Measurements from ENCODE around the gene CDH13.

The CDH13 gene

GRCh38 chr16:83298541-83298940 is 671.8 kb downstream of the CDH13 start:
- H3K4me3 ChIP-seq (ENCODE audit: low read length) = no peak overlapping the region
- H4K8ac ChIP-seq (ENCODE audit: low read depth, low read length) = no peak overlapping the region
- H3K4me2 ChIP-seq (ENCODE audit: low read length) = no peak overlapping the region

GRCh38 chr16:83300326-83300725 is 673.6 kb downstream of the CDH13 start:
- no CpG with 5 or more reads among the region's 3 CpGs for WGBS (ENCODE audit: extremely low coverage, insufficient coverage, low lambda C conversion rate)

More at GRCh38 chr16:83298541-83298940, 671.8 kb downstream of the CDH13 start:
- no peaks in the 10 kb centered on the region for H3K79me2 ChIP-seq (ENCODE audit: control insufficient read depth, insufficient read depth, low read length)
- no peak overlapping the region for H3K18ac ChIP-seq (ENCODE audit: low read length)
- no peak for DNase-seq
- H2BK120ac ChIP-seq (ENCODE audit: low read depth, low read length) = no peak overlapping the region
- H3K27ac ChIP-seq (ENCODE audit: low read depth, low read length) = no peak overlapping the region
- no peak overlapping the region for H2BK15ac ChIP-seq (replicated peaks; ENCODE audit: low read depth)
- no peaks in the 10 kb centered on the region for H3K27me3 ChIP-seq (ENCODE audit: insufficient read depth, low read length, poor library complexity)
- H4K5ac ChIP-seq (ENCODE audit: low read length) = no peak overlapping the region
- no peak overlapping the region for H3K56ac ChIP-seq (ENCODE audit: low read length)
- no peaks in the 10 kb centered on the region for H3K4me1 ChIP-seq (ENCODE audit: control insufficient read depth, low read depth, low read length)
- no peaks in the 10 kb centered on the region for H3K36me3 ChIP-seq (ENCODE audit: control insufficient read depth, insufficient read depth, low read length)
- no peak overlapping the region for H3K4ac ChIP-seq (ENCODE audit: low read depth, low read length)
- no peak overlapping the region for H3K23ac ChIP-seq (ENCODE audit: low read length)
- no peak overlapping the region for H2AK5ac ChIP-seq (ENCODE audit: low read length)
- H3K9ac ChIP-seq (ENCODE audit: low read length) = no peak overlapping the region
- no peaks in the 10 kb centered on the region for H3K79me1 ChIP-seq (ENCODE audit: low read length)
- H2BK5ac ChIP-seq (ENCODE audit: low read length) = no peak overlapping the region

GRCh38 chr16:83301971-83302370 is 675.2 kb downstream of the CDH13 start:
- H3K9ac ChIP-seq (ENCODE audit: low read length) = no peak overlapping the region
- H3K56ac ChIP-seq (ENCODE audit: low read length) = no peak overlapping the region
- WGBS (ENCODE audit: extremely low coverage, insufficient coverage, low lambda C conversion rate) = no CpG with 5 or more reads among the region's 4 CpGs
- H4K5ac ChIP-seq (ENCODE audit: low read length) = no peak overlapping the region
- H3K4me2 ChIP-seq (ENCODE audit: low read length) = no peak overlapping the region
- no peak for DNase-seq
- H2BK120ac ChIP-seq (ENCODE audit: low read depth, low read length) = no peak overlapping the region
- H3K4me3 ChIP-seq (ENCODE audit: low read length) = no peak overlapping the region
- H4K8ac ChIP-seq (ENCODE audit: low read depth, low read length) = no peak overlapping the region
- no peaks in the 10 kb centered on the region for H3K79me1 ChIP-seq (ENCODE audit: low read length)
- H3K27me3 ChIP-seq (ENCODE audit: insufficient read depth, low read length, poor library complexity) = no peaks in the 10 kb centered on the region
- H3K18ac ChIP-seq (ENCODE audit: low read length) = no peak overlapping the region
- H3K36me3 ChIP-seq (ENCODE audit: control insufficient read depth, insufficient read depth, low read length) = no peaks in the 10 kb centered on the region
- no peak overlapping the region for H3K4ac ChIP-seq (ENCODE audit: low read depth, low read length)
- no peak overlapping the region for H3K27ac ChIP-seq (ENCODE audit: low read depth, low read length)
- H3K79me2 ChIP-seq (ENCODE audit: control insufficient read depth, insufficient read depth, low read length) = no peaks in the 10 kb centered on the region
- no peak overlapping the region for H3K23ac ChIP-seq (ENCODE audit: low read length)
- no peak overlapping the region for H2BK15ac ChIP-seq (replicated peaks; ENCODE audit: low read depth)
- H3K4me1 ChIP-seq (ENCODE audit: control insufficient read depth, low read depth, low read length) = no peaks in the 10 kb centered on the region
- H2BK5ac ChIP-seq (ENCODE audit: low read length) = no peak overlapping the region
- H2AK5ac ChIP-seq (ENCODE audit: low read length) = no peak overlapping the region

More at GRCh38 chr16:83300326-83300725, 673.6 kb downstream of the CDH13 start:
- Histone ChIP-seq H3K56ac (ENCODE audit: low read length) (no peak overlapping the region), H2BK5ac (ENCODE audit: low read length) (no peak overlapping the region), H3K9ac (ENCODE audit: low read length) (no peak overlapping the region), H3K79me2 (ENCODE audit: control insufficient read depth, insufficient read depth, low read length) (no peaks in the 10 kb centered on the region), H3K27me3 (ENCODE audit: insufficient read depth, low read length, poor library complexity) (no peaks in the 10 kb centered on the region), H3K27ac (ENCODE audit: low read depth, low read length) (no peak overlapping the region), H3K79me1 (ENCODE audit: low read length) (no peaks in the 10 kb centered on the region), H3K36me3 (ENCODE audit: control insufficient read depth, insufficient read depth, low read length) (no peaks in the 10 kb centered on the region), H3K4me2 (ENCODE audit: low read length) (no peak overlapping the region), H4K8ac (ENCODE audit: low read depth, low read length) (no peak overlapping the region), H3K4me3 (ENCODE audit: low read length) (no peak overlapping the region), H3K18ac (ENCODE audit: low read length) (no peak overlapping the region), H2BK120ac (ENCODE audit: low read depth, low read length) (no peak overlapping the region), H4K5ac (ENCODE audit: low read length) (no peak overlapping the region), H2AK5ac (ENCODE audit: low read length) (no peak overlapping the region), H3K23ac (ENCODE audit: low read length) (no peak overlapping the region), H3K4ac (ENCODE audit: low read depth, low read length) (no peak overlapping the region), H2BK15ac (replicated peaks; ENCODE audit: low read depth) (no peak overlapping the region), H3K4me1 (ENCODE audit: control insufficient read depth, low read depth, low read length) (no peaks in the 10 kb centered on the region)
- DNase-seq = no peak

GRCh38 chr16:83302853-83303252 is 676.1 kb downstream of the CDH13 start:
- Histone ChIP-seq H3K4ac (ENCODE audit: low read depth, low read length) (no peak overlapping the region), H3K4me1 (ENCODE audit: control insufficient read depth, low read depth, low read length) (no peaks in the 10 kb centered on the region), H3K27me3 (ENCODE audit: insufficient read depth, low read length, poor library complexity) (no peaks in the 10 kb centered on the region), H3K18ac (ENCODE audit: low read length) (no peak overlapping the region), H3K27ac (ENCODE audit: low read depth, low read length) (no peak overlapping the region), H4K5ac (ENCODE audit: low read length) (no peak overlapping the region), H2BK15ac (replicated peaks; ENCODE audit: low read depth) (no peak overlapping the region), H4K8ac (ENCODE audit: low read depth, low read length) (no peak overlapping the region), H3K36me3 (ENCODE audit: control insufficient read depth, insufficient read depth, low read length) (no peaks in the 10 kb centered on the region), H3K4me2 (ENCODE audit: low read length) (no peak overlapping the region), H3K23ac (ENCODE audit: low read length) (no peak overlapping the region), H2BK120ac (ENCODE audit: low read depth, low read length) (no peak overlapping the region), H3K4me3 (ENCODE audit: low read length) (no peak overlapping the region), H3K9ac (ENCODE audit: low read length) (no peak overlapping the region), H2AK5ac (ENCODE audit: low read length) (no peak overlapping the region), H3K79me2 (ENCODE audit: control insufficient read depth, insufficient read depth, low read length) (no peaks in the 10 kb centered on the region), H3K56ac (ENCODE audit: low read length) (no peak overlapping the region), H3K79me1 (ENCODE audit: low read length) (no peaks in the 10 kb centered on the region), H2BK5ac (ENCODE audit: low read length) (no peak overlapping the region)
- no CpG with 5 or more reads among the region's 2 CpGs for WGBS (ENCODE audit: extremely low coverage, insufficient coverage, low lambda C conversion rate)
- DNase-seq = no peak

GRCh38 chr16:83305092-83305491 is 678.3 kb downstream of the CDH13 start:
- Histone ChIP-seq H3K18ac (ENCODE audit: low read length) (no peak overlapping the region), H3K4me2 (ENCODE audit: low read length) (no peak overlapping the region), H3K4ac (ENCODE audit: low read depth, low read length) (no peak overlapping the region), H3K27me3 (ENCODE audit: insufficient read depth, low read length, poor library complexity) (no peaks in the 10 kb centered on the region), H2BK15ac (replicated peaks; ENCODE audit: low read depth) (no peak overlapping the region), H2BK5ac (ENCODE audit: low read length) (no peak overlapping the region), H3K79me1 (ENCODE audit: low read length) (no peaks in the 10 kb centered on the region), H3K9ac (ENCODE audit: low read length) (no peak overlapping the region), H3K4me3 (ENCODE audit: low read length) (no peak overlapping the region), H3K56ac (ENCODE audit: low read length) (no peak overlapping the region), H2BK120ac (ENCODE audit: low read depth, low read length) (no peak overlapping the region), H4K8ac (ENCODE audit: low read depth, low read length) (no peak overlapping the region), H2AK5ac (ENCODE audit: low read length) (no peak overlapping the region), H3K23ac (ENCODE audit: low read length) (no peak overlapping the region), H3K4me1 (ENCODE audit: control insufficient read depth, low read depth, low read length) (no peaks in the 10 kb centered on the region), H4K5ac (ENCODE audit: low read length) (no peak overlapping the region), H3K36me3 (ENCODE audit: control insufficient read depth, insufficient read depth, low read length) (no peaks in the 10 kb centered on the region), H3K79me2 (ENCODE audit: control insufficient read depth, insufficient read depth, low read length) (no peaks in the 10 kb centered on the region), H3K27ac (ENCODE audit: low read depth, low read length) (no peak overlapping the region)
- WGBS (ENCODE audit: extremely low coverage, insufficient coverage, low lambda C conversion rate) = no CpG with 5 or more reads among the region's 1 CpG
- no peak for DNase-seq

GRCh38 chr16:83306961-83307593 is 680.3 kb downstream of the CDH13 start:
- Histone ChIP-seq H3K4me1 (ENCODE audit: control insufficient read depth, low read depth, low read length) (no peaks in the 10 kb centered on the region), H2AK5ac (ENCODE audit: low read length) (no peak overlapping the region), H3K79me1 (ENCODE audit: low read length) (no peaks in the 10 kb centered on the region), H3K79me2 (ENCODE audit: control insufficient read depth, insufficient read depth, low read length) (no peaks in the 10 kb centered on the region), H3K27ac (ENCODE audit: low read depth, low read length) (no peak overlapping the region), H3K27me3 (ENCODE audit: insufficient read depth, low read length, poor library complexity) (no peaks in the 10 kb centered on the region), H4K8ac (ENCODE audit: low read depth, low read length) (no peak overlapping the region), H3K4me2 (ENCODE audit: low read length) (no peak overlapping the region), H2BK15ac (replicated peaks; ENCODE audit: low read depth) (no peak overlapping the region), H2BK120ac (ENCODE audit: low read depth, low read length) (no peak overlapping the region), H3K18ac (ENCODE audit: low read length) (no peak overlapping the region), H3K4me3 (ENCODE audit: low read length) (no peak overlapping the region), H3K23ac (ENCODE audit: low read length) (no peak overlapping the region), H3K36me3 (ENCODE audit: control insufficient read depth, insufficient read depth, low read length) (no peaks in the 10 kb centered on the region), H3K9ac (ENCODE audit: low read length) (no peak overlapping the region), H3K56ac (ENCODE audit: low read length) (no peak overlapping the region), H2BK5ac (ENCODE audit: low read length) (no peak overlapping the region), H4K5ac (ENCODE audit: low read length) (no peak overlapping the region), H3K4ac (ENCODE audit: low read depth, low read length) (no peak overlapping the region)
- no CpG with 5 or more reads among the region's 5 CpGs for WGBS (ENCODE audit: extremely low coverage, insufficient coverage, low lambda C conversion rate)
- DNase-seq = peak; percentile 52

Measured in mesendoderm (in vitro differentiated cells).